T-cell (primary cell): Measurements from ENCODE around the gene FIZ1. TPM values are rescaled to one million over a fixed set of nuclear protein-coding genes. Genes with fewer than 3 reads are reported as not detected.

Experiments
- ATAC-seq, 4 experiments: fragments of 200-7000 bp in 3 of 4; fragments of 150-1000 bp in 1 of 4; cut with Tn5 transposase; replicated peaks in 1 of 4; 1 replicate in 3 of 4; 2 replicates in 1 of 4; pipeline ENCODE4 v1.10.0; 2021; ENCODE audit warnings: moderate library complexity in 3 of 4, mild to moderate bottlenecking in 2 of 4, moderate number of reproducible peaks in 1 of 4
- CTCF ChIA-PET, 2 donors: fragments of 300-600 bp; sonication (Branson Sonifier 250); formaldehyde crosslinking; loops; one replicate each; lab custom pipeline; 2022; ENCODE audit warnings: antibody characterized with exemption in 2 of 2; lab: Charles Lee
- POLR2A ChIA-PET, 2 donors: fragments of 300-600 bp; sonication (Branson Sonifier 250); formaldehyde crosslinking; loops; one replicate each; lab custom pipeline; 2022; ENCODE audit warnings: antibody characterized with exemption in 2 of 2; lab: Charles Lee
- DNase-seq, 35 experiments: peaks; one replicate each; pipeline versions ENCODE4 v3.0.0 to v3.0.0-alpha.2; 2013 to 2023
- H3K27ac ChIP-seq: one replicate; pipeline ENCODE4 v1.5.1; 2013; ENCODE audit warnings: low read length
- H3K27me3 ChIP-seq, 2 experiments: replicated peaks in 1 of 2; 1 replicate in 1 of 2; 2 replicates in 1 of 2; pipeline versions ENCODE4 v1.6.1 to v1.7.0; 2013; ENCODE audit warnings: low read length in 1 of 2, mixed read lengths in 1 of 2; ENCODE audit not compliant: control insufficient read depth in 2 of 2, insufficient read depth in 2 of 2; ENCODE audit errors: extremely low read depth in 1 of 2
- H3K36me3 ChIP-seq, 2 donors: 1 replicate in 1 of 2; 2 replicates in 1 of 2; pipeline versions ENCODE4 v1.6.1 to v1.7.0; 2013; ENCODE audit warnings: low read length in 1 of 2; ENCODE audit not compliant: control insufficient read depth in 2 of 2, insufficient read depth in 1 of 2; ENCODE audit errors: extremely low read depth in 1 of 2
- H3K4me1 ChIP-seq, 2 experiments: 1 replicate in 1 of 2; 2 replicates in 1 of 2; pipeline versions ENCODE4 v1.6.1 to v1.7.0; 2013; ENCODE audit warnings: low read length in 2 of 2, mixed read lengths in 1 of 2; ENCODE audit not compliant: insufficient read depth in 2 of 2, control insufficient read depth in 1 of 2; ENCODE audit errors: extremely low read depth in 1 of 2
- H3K4me3 ChIP-seq, 2 donors: 1 replicate in 1 of 2; 2 replicates in 1 of 2; pipeline versions ENCODE4 v1.5.1 to v1.7.0; 2013; ENCODE audit warnings: mild to moderate bottlenecking in 2 of 2, low read length in 1 of 2, moderate library complexity in 1 of 2; ENCODE audit not compliant: control insufficient read depth in 1 of 2; ENCODE audit errors: extremely low read depth in 1 of 2
- H3K9me3 ChIP-seq: 2 replicates; pipeline ENCODE4 v1.7.0; 2013
- H3K27ac Mint-ChIP-seq, 2 donors: one replicate each; pipeline ENCODE4 v1.8.0; 2020 to 2021; ENCODE audit warnings: mild to moderate bottlenecking in 2 of 2, mixed read lengths in 2 of 2
- H3K27me3 Mint-ChIP-seq, 2 donors: one replicate each; pipeline ENCODE4 v1.8.0; 2021 to 2022; ENCODE audit warnings: mixed read lengths in 2 of 2
- H3K36me3 Mint-ChIP-seq: one replicate; pipeline ENCODE4 v1.8.0; 2021; ENCODE audit warnings: mixed read lengths
- H3K4me1 Mint-ChIP-seq, 3 donors: one replicate each; pipeline ENCODE4 v1.8.0; 2020 to 2022; ENCODE audit warnings: mixed read lengths in 3 of 3, mild to moderate bottlenecking in 1 of 3
- H3K4me3 Mint-ChIP-seq, 3 donors: one replicate each; pipeline ENCODE4 v1.8.0; 2020 to 2022; ENCODE audit warnings: mild to moderate bottlenecking in 3 of 3, mixed read lengths in 3 of 3, moderate library complexity in 3 of 3
- H3K9me3 Mint-ChIP-seq, 3 donors: one replicate each; pipeline ENCODE4 v1.8.0; 2020 to 2022; ENCODE audit warnings: mixed read lengths in 3 of 3
- WGBS: methylation state at CpG from one replicate; pipeline ENCODE4 v1.1.5; 2013; ENCODE audit warnings: missing lambda C conversion rate; ENCODE audit not compliant: insufficient coverage; 5-methylcytosine and 5-hydroxymethylcytosine counted together
- total RNA-seq, 35 experiments: library from RNA in 6 of 35; stranded (reverse) in 6 of 35; fragments of 120-200 nt in 1 of 35; gene quantifications; one replicate each; pipeline versions ENCODE4 v1.2.1 to v1.2.4 and lab custom pipeline; 2013 to 2026

Gene FIZ1
- total RNA-seq, 5 donors from 2014 or later (not counting 1 experiment from before 2014, with no cell fraction given): 9.8 to 27.7 (median 19.0) TPM

DNA sequence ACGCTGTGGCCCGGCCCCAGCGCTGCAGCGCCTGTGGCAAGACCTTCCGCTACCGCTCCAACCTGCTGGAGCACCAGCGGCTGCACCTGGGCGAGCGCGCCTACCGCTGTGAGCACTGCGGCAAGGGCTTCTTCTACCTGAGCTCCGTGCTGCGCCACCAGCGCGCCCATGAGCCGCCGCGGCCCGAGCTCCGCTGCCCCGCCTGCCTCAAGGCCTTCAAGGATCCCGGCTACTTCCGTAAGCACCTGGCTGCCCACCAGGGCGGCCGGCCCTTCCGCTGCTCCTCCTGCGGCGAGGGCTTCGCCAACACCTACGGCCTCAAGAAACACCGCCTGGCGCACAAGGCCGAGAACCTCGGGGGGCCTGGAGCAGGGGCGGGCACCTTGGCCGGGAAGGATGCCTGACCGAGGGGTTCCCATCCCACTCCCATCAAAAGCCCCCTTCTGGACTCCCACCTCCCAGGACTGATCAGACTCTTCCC lies 17.1 kb upstream of the FIZ1 start:
- Histone ChIP-seq H3K27ac (no peak overlapping the region), H3K4me3 (no peak overlapping the region), H3K9me3 (no peaks in the 10 kb centered on the region), H3K4me1 (peaks cover 9 to 17% of the 10 kb centered on the region in 2 experiments), H3K27me3 (no peaks in the 10 kb centered on the region), H3K36me3 (peaks cover 5 to 21% of the 10 kb centered on the region in 2 donors)
- ATAC-seq: no peak
- Mint-ChIP-seq H3K27ac (no peak overlapping the region), H3K4me3 (no peak overlapping the region), H3K9me3 (no peaks in the 10 kb centered on the region), H3K36me3 (peaks cover 18% of the 10 kb centered on the region), H3K27me3 (no peaks in the 10 kb centered on the region), H3K4me1 (peaks cover 31 to 35% (median 35%) of the 10 kb centered on the region in 3 donors)
- no peak for DNase-seq
- WGBS: 99% methylated on average over 38 of the region's 38 CpGs
- POLR2A ChIA-PET: no interaction called here
- CTCF ChIA-PET: no interaction called here

DNA sequence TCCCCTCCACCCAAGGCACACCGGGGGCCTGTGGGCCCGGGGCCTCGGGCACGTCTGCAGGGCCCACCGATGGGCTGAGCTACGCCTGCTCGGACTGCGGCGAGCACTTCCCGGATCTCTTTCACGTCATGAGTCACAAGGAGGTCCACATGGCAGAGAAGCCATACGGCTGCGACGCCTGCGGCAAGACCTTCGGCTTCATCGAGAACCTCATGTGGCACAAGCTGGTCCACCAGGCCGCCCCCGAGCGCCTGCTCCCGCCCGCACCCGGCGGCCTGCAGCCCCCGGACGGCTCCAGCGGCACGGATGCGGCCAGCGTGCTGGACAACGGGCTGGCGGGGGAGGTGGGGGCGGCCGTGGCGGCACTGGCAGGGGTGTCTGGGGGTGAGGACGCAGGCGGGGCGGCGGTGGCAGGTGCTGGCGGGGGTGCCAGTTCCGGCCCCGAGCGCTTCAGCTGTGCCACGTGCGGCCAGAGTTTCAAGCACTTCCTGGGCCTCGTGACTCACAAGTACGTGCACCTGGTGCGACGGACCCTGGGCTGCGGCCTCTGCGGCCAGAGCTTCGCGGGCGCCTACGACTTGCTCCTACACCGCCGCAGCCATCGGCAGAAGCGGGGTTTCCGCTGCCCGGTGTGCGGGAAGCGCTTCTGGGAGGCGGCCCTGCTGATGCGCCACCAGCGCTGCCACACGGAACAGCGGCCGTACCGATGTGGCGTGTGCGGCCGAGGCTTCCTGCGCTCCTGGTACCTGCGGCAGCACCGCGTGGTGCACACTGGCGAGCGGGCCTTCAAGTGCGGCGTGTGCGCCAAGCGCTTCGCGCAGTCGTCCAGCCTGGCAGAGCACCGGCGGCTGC lies 16.5 kb upstream of the FIZ1 start:
- H3K36me3 ChIP-seq: peaks cover 5 to 21% of the 10 kb centered on the region in 2 donors
- DNase-seq: no peak
- WGBS: 97% methylated on average over 83 of the region's 88 CpGs
- no peaks in the 10 kb centered on the region for H3K27me3 ChIP-seq
- H3K9me3 ChIP-seq: no peaks in the 10 kb centered on the region
- H3K4me1 Mint-ChIP-seq: peaks cover 29 to 35% (median 35%) of the 10 kb centered on the region in 3 donors
- H3K27ac Mint-ChIP-seq: no peak overlapping the region
- no peak overlapping the region for H3K4me3 ChIP-seq
- CTCF ChIA-PET: no interaction called here
- H3K36me3 Mint-ChIP-seq: peaks cover 18% of the 10 kb centered on the region
- H3K4me1 ChIP-seq: peaks cover 4 to 11% of the 10 kb centered on the region in 2 experiments
- no peak overlapping the region for H3K4me3 Mint-ChIP-seq
- no peak for ATAC-seq
- H3K27ac ChIP-seq: no peak overlapping the region
- no peaks in the 10 kb centered on the region for H3K9me3 Mint-ChIP-seq
- POLR2A ChIA-PET: no interaction called here
- no peaks in the 10 kb centered on the region for H3K27me3 Mint-ChIP-seq

DNA sequence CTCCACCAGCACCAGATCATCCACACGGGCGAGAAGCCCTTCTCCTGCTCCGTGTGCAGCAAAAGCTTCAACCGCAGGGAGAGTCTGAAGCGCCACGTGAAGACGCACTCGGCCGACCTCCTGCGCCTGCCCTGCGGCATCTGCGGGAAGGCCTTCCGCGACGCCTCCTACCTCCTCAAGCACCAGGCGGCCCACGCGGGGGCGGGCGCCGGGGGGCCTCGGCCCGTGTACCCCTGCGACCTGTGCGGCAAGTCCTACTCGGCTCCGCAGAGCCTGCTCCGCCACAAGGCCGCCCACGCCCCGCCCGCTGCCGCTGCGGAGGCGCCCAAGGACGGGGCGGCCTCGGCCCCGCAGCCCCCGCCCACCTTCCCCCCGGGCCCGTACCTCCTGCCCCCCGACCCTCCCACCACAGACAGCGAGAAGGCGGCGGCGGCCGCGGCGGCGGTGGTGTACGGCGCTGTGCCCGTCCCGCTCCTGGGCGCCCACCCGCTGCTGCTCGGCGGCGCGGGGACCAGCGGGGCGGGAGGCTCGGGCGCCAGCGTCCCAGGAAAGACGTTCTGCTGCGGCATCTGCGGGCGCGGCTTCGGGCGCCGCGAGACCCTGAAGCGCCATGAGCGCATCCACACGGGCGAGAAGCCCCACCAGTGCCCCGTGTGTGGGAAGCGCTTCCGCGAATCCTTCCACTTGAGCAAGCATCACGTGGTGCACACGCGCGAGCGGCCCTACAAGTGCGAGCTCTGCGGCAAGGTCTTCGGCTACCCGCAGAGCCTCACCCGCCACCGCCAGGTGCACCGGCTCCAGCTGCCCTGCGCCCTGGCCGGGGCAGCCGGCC lies 15.6 kb upstream of the FIZ1 start:
- H3K27me3 ChIP-seq: no peaks in the 10 kb centered on the region
- Mint-ChIP-seq H3K27ac (no peak overlapping the region), H3K4me1 (peaks cover 28 to 35% (median 32%) of the 10 kb centered on the region in 3 donors), H3K27me3 (no peaks in the 10 kb centered on the region), H3K4me3 (no peak overlapping the region), H3K9me3 (no peaks in the 10 kb centered on the region), H3K36me3 (peaks cover 19% of the 10 kb centered on the region)
- ChIA-PET POLR2A (no interaction called here), CTCF (no interaction called here)
- peaks cover 0 to 10% of the 10 kb centered on the region in 2 experiments for H3K4me1 ChIP-seq
- no peaks in the 10 kb centered on the region for H3K9me3 ChIP-seq
- 98% methylated on average over 73 of the region's 98 CpGs for WGBS
- H3K36me3 ChIP-seq: peaks cover 5 to 27% of the 10 kb centered on the region in 2 donors
- H3K4me3 ChIP-seq: no peak overlapping the region
- ATAC-seq (no peak), DNase-seq (no peak)
- H3K27ac ChIP-seq: no peak overlapping the region

- ChIA-PET CTCF (no interaction called here), POLR2A (no interaction called here)
- Mint-ChIP-seq H3K9me3 (no peaks in the 10 kb centered on the region), H3K27ac (no peak overlapping the region), H3K4me3 (no peak overlapping the region), H3K27me3 (no peaks in the 10 kb centered on the region), H3K4me1 (peaks cover 29 to 38% (median 34%) of the 10 kb centered on the region in 3 donors), H3K36me3 (peaks cover 27% of the 10 kb centered on the region)
- H3K27ac ChIP-seq: no peak overlapping the region
- peaks cover 0 to 15% of the 10 kb centered on the region in 2 experiments for H3K4me1 ChIP-seq
- peaks cover 5 to 34% of the 10 kb centered on the region in 2 donors for H3K36me3 ChIP-seq
- ATAC-seq (no peak), DNase-seq (no peak)
- H3K27me3 ChIP-seq: no peaks in the 10 kb centered on the region
- no peak overlapping the region for H3K4me3 ChIP-seq
- WGBS: 98% methylated on average over 39 of the region's 75 CpGs
- H3K9me3 ChIP-seq: no peaks in the 10 kb centered on the region
Observed at GRCh38 chr19:55613930-55614710, 14.8 kb upstream of the FIZ1 start.

GRCh38 chr19:55613396-55613795 lies 14.1 kb upstream of the FIZ1 start:
- Mint-ChIP-seq H3K27me3 (no peaks in the 10 kb centered on the region), H3K4me1 (peaks cover 36 to 43% (median 37%) of the 10 kb centered on the region in 3 donors), H3K27ac (no peak overlapping the region), H3K36me3 (peaks cover 30% of the 10 kb centered on the region), H3K9me3 (no peaks in the 10 kb centered on the region), H3K4me3 (no peak overlapping the region)
- no peak overlapping the region for H3K4me3 ChIP-seq
- H3K36me3 ChIP-seq: peaks cover 5 to 38% of the 10 kb centered on the region in 2 donors
- ChIA-PET CTCF (no interaction called here), POLR2A (no interaction called here)
- 98% methylated on average over 10 of the region's 27 CpGs for WGBS
- no peak for DNase-seq
- H3K27me3 ChIP-seq: no peaks in the 10 kb centered on the region
- H3K4me1 ChIP-seq: peaks cover 0 to 15% of the 10 kb centered on the region in 2 experiments
- H3K9me3 ChIP-seq: no peaks in the 10 kb centered on the region
- no peak overlapping the region for H3K27ac ChIP-seq
- no peak for ATAC-seq
